ENCODE measurements around the gene KIF5A.

- TF ChIP-seq RFX5 (IDR thresholded peaks at IDR 0.05; ENCODE audit: low read depth, low read length) = no peak
- TF ChIP-seq CTCF (conservative IDR thresholded peaks at IDR 0.05; ENCODE audit: low read depth, low read length) = no peak
- no peak for TF ChIP-seq CEBPB (IDR thresholded peaks at IDR 0.05; ENCODE audit: low read depth, low read length)
- no peak for TF ChIP-seq POLR2A (IDR thresholded peaks at IDR 0.05; ENCODE audit: low read depth, low read length)
- TF ChIP-seq NFE2L2 (IDR thresholded peaks at IDR 0.05; ENCODE audit: low read depth, low read length) = no peak
These were observed 56.0 kb downstream of the KIF5A start for GRCh38 chr12:57605811-57606311.
